ENCODE measurements around the gene RP9. TPM values are rescaled to one million over a fixed set of nuclear protein-coding genes. Genes with fewer than 3 reads are reported as not detected.

RP9 gene
- 10.3 and 17.8 TPM in 2 replicates for total RNA-seq

GRCh38 chr7:33109005-33109757 is at the start of gene RP9:
Gene RP9 (minus strand): TSS chr7:33109404. CDS start chr7:33109372, 32 bp downstream.

GRCh38 chr7:33128990-33129805 is 20.0 kb upstream of the RP9 start, which contains the start of gene BBS9:
Gene BBS9 (plus strand): TSS chr7:33129564. CDS start chr7:33146253, 16,689 bp downstream.

GRCh38 chr7:33062023-33062781 is 47.0 kb downstream of the RP9 start, which contains the start of gene NT5C3A:
Gene NT5C3A (minus strand): TSS chr7:33062776. CDS start chr7:33062705, 71 bp downstream.

Other genes with a start within 250 kb of the RP9 start
- 21.0 and 33.0 TPM in 2 replicates for gene KBTBD2, start 217.6 kb downstream of the RP9 start, total RNA-seq
- 153 and 238 TPM in 2 replicates for gene FKBP9, start 152.0 kb downstream of the RP9 start, total RNA-seq
- gene NT5C3A, start 46.6 kb downstream of the RP9 start, total RNA-seq, result 20.4 and 25.0 TPM in 2 replicates
- 7.6 and 8.5 TPM in 2 replicates for gene BBS9, start 20.2 kb upstream of the RP9 start, total RNA-seq